Urinary bladder (tissue), 4 donors: ENCODE measurements around the gene DENND10. TPM values are rescaled to one million over a fixed set of nuclear protein-coding genes. Genes with fewer than 3 reads are reported as not detected.
"Not testable (repeated sequence)": the region's sequence is repeated elsewhere in the genome, so short reads cannot be mapped to it uniquely, and the experiment has no call there.

Source experiments
- DNase-seq: peaks from one replicate; pipeline ENCODE4 v3.0.0-alpha.2; 2015; ENCODE audit errors: extremely low spot score
- H3K27ac ChIP-seq: one replicate; pipeline ENCODE4 v1.5.1; 2013; ENCODE audit warnings: low read depth, mild to moderate bottlenecking, moderate library complexity
- H3K36me3 ChIP-seq: one replicate; pipeline ENCODE4 v1.6.1; 2013; ENCODE audit warnings: mild to moderate bottlenecking, moderate library complexity; ENCODE audit not compliant: insufficient read depth
- H3K4me1 ChIP-seq: one replicate; pipeline ENCODE4 v1.6.1; 2013; ENCODE audit warnings: mild to moderate bottlenecking, moderate library complexity; ENCODE audit not compliant: insufficient read depth
- H3K4me3 ChIP-seq: one replicate; pipeline ENCODE4 v1.5.1; 2013; ENCODE audit warnings: low read depth, low read length
- WGBS: extraction: QIAGEN DNeasy Blood & Tissue Kit; methylation state at CpG from one replicate; pipeline ENCODE4 v1.1.7; 2013; 5-methylcytosine and 5-hydroxymethylcytosine counted together
- polyA plus RNA-seq: library from polyadenylated mRNA; stranded (reverse); fragments of 200-250 nt; gene quantifications from one replicate; pipeline ENCODE4 v1.2.3, GENCODE V29; 2013
- total RNA-seq: library from RNA; depleted of rRNA; stranded (reverse); fragments of >200 nt; gene quantifications from one replicate; pipeline ENCODE4 v1.2.3, GENCODE V29; 2014
- donor health status: healthy with polysubstance abuse.
- donor health status: healthy.

DENND10 gene
- total and polyA plus RNA-seq, 2 donors, result 25.4 to 45.7 TPM

GRCh38 chr10:119105899-119106298, 2.0 kb downstream of the DENND10 start:
- not testable (repeated sequence) for H3K36me3 ChIP-seq, H3K4me1 ChIP-seq, DNase-seq, H3K27ac ChIP-seq, H3K4me3 ChIP-seq
- 96% methylated on average over 7 of the region's 7 CpGs for WGBS

GRCh38 chr10:119107106-119107505, 3.2 kb downstream of the DENND10 start:
- DNase-seq, H3K4me3 ChIP-seq, H3K27ac ChIP-seq, H3K36me3 ChIP-seq, H3K4me1 ChIP-seq: not testable (repeated sequence)
- WGBS, result 95% methylated on average over 6 of the region's 6 CpGs

- H3K36me3 ChIP-seq, H3K27ac ChIP-seq, DNase-seq, H3K4me1 ChIP-seq, H3K4me3 ChIP-seq: not testable (repeated sequence)
- WGBS, result 89% methylated on average over 2 of the region's 2 CpGs
Measured at GRCh38 chr10:119107771-119108170, 3.9 kb downstream of the DENND10 start.

GRCh38 chr10:119112056-119112455, 8.1 kb downstream of the DENND10 start:
- no peaks in the 10 kb centered on the region for H3K4me1 ChIP-seq
- no peaks in the 10 kb centered on the region for H3K36me3 ChIP-seq
- no peak overlapping the region for H3K4me3 ChIP-seq
- 89% methylated on average over 4 of the region's 4 CpGs for WGBS
- H3K27ac ChIP-seq, result no peak overlapping the region
- no peak for DNase-seq

- Histone ChIP-seq H3K4me1 (no peaks in the 10 kb centered on the region), H3K27ac (no peak overlapping the region), H3K4me3 (no peak overlapping the region), H3K36me3 (no peaks in the 10 kb centered on the region)
- DNase-seq, result no peak
- 79% methylated on average over 11 of the region's 11 CpGs for WGBS
Measured at GRCh38 chr10:119113751-119114732, 10.1 kb downstream of the DENND10 start.

GRCh38 chr10:119115926-119116325, 12.0 kb downstream of the DENND10 start:
- Histone ChIP-seq H3K4me1 (no peaks in the 10 kb centered on the region), H3K27ac (no peak overlapping the region), H3K36me3 (no peaks in the 10 kb centered on the region), H3K4me3 (no peak overlapping the region)
- WGBS, result 77% methylated on average over 9 of the region's 9 CpGs
- no peak for DNase-seq

GRCh38 chr10:119116326-119116951, 12.5 kb downstream of the DENND10 start:
- no peaks in the 10 kb centered on the region for H3K36me3 ChIP-seq
- 94% methylated on average over 6 of the region's 6 CpGs for WGBS
- no peak overlapping the region for H3K4me3 ChIP-seq
- no peak for DNase-seq
- no peaks in the 10 kb centered on the region for H3K4me1 ChIP-seq
- H3K27ac ChIP-seq, result no peak overlapping the region

- H3K4me3 ChIP-seq, result no peak overlapping the region
- no peaks in the 10 kb centered on the region for H3K36me3 ChIP-seq
- H3K27ac ChIP-seq, result no peak overlapping the region
- no peak for DNase-seq
- H3K4me1 ChIP-seq, result no peaks in the 10 kb centered on the region
- 93% methylated on average over 5 of the region's 5 CpGs for WGBS
Measured at GRCh38 chr10:119118231-119118630, 14.3 kb downstream of the DENND10 start.

- DNase-seq, result no peak
- no peaks in the 10 kb centered on the region for H3K36me3 ChIP-seq
- WGBS, result 89% methylated on average over 1 of the region's 1 CpG
- H3K27ac ChIP-seq, result no peak overlapping the region
- H3K4me1 ChIP-seq, result no peaks in the 10 kb centered on the region
- no peak overlapping the region for H3K4me3 ChIP-seq
Measured at GRCh38 chr10:119119400-119119799, 15.5 kb downstream of the DENND10 start.

GRCh38 chr10:119120413-119120867, 16.5 kb downstream of the DENND10 start:
- Histone ChIP-seq H3K27ac (no peak overlapping the region), H3K4me3 (no peak overlapping the region), H3K36me3 (no peaks in the 10 kb centered on the region), H3K4me1 (no peaks in the 10 kb centered on the region)
- DNase-seq, result no peak
- WGBS, result 64% methylated on average over 4 of the region's 4 CpGs

- Histone ChIP-seq H3K4me3 (no peak overlapping the region), H3K36me3 (no peaks in the 10 kb centered on the region), H3K4me1 (no peaks in the 10 kb centered on the region), H3K27ac (no peak overlapping the region)
- no peak for DNase-seq
- WGBS, result 97% methylated on average over 2 of the region's 2 CpGs
Measured at GRCh38 chr10:119120875-119121274, 17.0 kb downstream of the DENND10 start.

GRCh38 chr10:119125942-119126341, 22.0 kb downstream of the DENND10 start:
- Histone ChIP-seq H3K36me3 (peaks cover 2% of the 10 kb centered on the region), H3K4me3 (no peak overlapping the region), H3K27ac (no peak overlapping the region), H3K4me1 (no peaks in the 10 kb centered on the region)
- WGBS, result 96% methylated on average over 2 of the region's 2 CpGs
- no peak for DNase-seq

GRCh38 chr10:119129721-119130120, 25.8 kb downstream of the DENND10 start:
- Histone ChIP-seq H3K4me1 (no peaks in the 10 kb centered on the region), H3K36me3 (peaks cover 3% of the 10 kb centered on the region), H3K27ac (no peak overlapping the region), H3K4me3 (no peak overlapping the region)
- 91% methylated on average over 4 of the region's 4 CpGs for WGBS
- no peak for DNase-seq
